GM12872 (cell line): Measurements from ENCODE around the gene KCNRG.

Source experiments
- TF ChIP-seq, protein P1 (sequence below): IDR thresholded peaks from 3 replicates; pipeline ENCODE4 v1.5.1; 2011; ENCODE audit warnings: low read depth, mild to moderate bottlenecking, low read length, moderate library complexity; ENCODE audit not compliant: insufficient read depth

The KCNRG gene, protein sequence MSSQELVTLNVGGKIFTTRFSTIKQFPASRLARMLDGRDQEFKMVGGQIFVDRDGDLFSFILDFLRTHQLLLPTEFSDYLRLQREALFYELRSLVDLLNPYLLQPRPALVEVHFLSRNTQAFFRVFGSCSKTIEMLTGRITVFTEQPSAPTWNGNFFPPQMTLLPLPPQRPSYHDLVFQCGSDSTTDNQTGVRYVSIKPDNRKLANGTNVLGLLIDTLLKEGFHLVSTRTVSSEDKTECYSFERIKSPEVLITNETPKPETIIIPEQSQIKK

DNA sequence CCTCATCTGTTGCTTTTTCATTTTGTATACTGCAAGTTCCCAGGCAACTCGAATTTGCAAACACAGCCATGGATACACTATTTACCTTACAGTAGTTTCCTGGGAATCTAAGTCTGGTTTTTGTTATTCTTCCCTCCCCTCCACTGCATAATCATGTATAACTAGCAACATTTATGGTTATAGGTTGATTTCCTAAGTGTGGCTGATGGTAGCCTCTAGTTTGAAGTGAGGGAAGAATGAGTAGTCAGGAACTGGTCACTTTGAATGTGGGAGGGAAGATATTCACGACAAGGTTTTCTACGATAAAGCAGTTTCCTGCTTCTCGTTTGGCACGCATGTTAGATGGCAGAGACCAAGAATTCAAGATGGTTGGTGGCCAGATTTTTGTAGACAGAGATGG lies at the start of gene KCNRG:
TSS of gene KCNRG (plus strand) at position 187 of the 400 bp plus-strand sequence. CDS start at position 237, 50 bp downstream.
- TF ChIP-seq, protein P1, sequence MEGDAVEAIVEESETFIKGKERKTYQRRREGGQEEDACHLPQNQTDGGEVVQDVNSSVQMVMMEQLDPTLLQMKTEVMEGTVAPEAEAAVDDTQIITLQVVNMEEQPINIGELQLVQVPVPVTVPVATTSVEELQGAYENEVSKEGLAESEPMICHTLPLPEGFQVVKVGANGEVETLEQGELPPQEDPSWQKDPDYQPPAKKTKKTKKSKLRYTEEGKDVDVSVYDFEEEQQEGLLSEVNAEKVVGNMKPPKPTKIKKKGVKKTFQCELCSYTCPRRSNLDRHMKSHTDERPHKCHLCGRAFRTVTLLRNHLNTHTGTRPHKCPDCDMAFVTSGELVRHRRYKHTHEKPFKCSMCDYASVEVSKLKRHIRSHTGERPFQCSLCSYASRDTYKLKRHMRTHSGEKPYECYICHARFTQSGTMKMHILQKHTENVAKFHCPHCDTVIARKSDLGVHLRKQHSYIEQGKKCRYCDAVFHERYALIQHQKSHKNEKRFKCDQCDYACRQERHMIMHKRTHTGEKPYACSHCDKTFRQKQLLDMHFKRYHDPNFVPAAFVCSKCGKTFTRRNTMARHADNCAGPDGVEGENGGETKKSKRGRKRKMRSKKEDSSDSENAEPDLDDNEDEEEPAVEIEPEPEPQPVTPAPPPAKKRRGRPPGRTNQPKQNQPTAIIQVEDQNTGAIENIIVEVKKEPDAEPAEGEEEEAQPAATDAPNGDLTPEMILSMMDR: no peak

DNA sequence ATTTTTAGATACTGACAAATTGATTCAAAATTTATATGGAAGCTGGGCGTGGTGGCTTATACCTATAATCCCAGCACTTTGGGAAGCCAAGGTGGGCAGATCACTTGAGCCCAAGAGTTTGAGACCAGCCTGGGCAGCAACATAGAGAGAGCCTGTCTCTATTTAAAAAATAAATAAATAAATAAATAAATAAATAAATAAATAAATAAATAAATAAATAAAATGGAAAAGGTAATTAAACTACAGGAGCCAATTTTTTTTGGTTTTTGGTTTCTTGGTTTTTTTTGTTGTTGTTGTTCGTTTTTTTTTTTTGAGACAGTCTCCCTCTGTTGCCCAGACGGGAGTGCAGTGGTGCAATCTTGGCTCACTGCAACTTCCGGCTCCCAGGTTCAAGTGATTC lies 47.8 kb upstream of the KCNRG start:
- TF ChIP-seq, protein P1: no peak

DNA sequence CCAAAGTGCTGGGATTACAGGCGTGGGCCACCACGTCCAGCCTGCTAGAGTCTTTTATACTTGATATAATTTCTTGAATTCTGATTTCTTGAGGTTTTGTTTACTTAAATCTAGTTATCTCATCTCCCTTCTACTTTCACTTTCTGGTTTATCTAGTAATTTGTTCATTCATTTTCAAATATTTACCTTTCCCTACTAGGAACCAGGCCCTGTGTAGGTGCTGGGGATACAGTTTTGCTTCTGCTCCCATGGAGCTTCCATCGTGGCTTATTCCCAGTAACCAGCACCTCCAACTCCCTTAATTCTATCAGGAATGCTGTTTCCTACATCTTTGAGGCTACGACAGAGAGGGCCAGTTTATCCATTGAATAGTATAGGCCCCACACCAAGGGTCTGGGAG lies 42.5 kb upstream of the KCNRG start:
- TF ChIP-seq, protein P1: no peak

DNA sequence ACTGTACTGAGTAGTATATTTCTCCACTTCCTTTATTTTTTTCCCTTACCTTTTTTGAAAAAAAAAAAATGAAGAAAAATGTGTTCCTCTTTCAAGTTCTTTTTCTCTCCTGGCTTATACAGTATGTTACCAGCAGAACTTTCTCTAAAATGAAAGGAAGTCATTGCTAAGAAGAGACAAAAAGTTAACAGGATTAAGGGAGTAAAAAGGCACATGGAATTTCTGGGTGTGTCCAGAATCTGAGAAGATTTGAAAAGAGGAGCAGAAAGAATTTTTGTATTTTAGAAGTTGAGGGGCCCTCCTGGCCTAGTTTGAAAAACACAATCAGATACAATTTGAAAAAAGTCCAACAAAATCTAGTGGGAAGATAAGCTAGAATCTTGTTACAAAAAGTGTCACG lies 39.4 kb upstream of the KCNRG start:
- TF ChIP-seq, protein P1: no peak

DNA sequence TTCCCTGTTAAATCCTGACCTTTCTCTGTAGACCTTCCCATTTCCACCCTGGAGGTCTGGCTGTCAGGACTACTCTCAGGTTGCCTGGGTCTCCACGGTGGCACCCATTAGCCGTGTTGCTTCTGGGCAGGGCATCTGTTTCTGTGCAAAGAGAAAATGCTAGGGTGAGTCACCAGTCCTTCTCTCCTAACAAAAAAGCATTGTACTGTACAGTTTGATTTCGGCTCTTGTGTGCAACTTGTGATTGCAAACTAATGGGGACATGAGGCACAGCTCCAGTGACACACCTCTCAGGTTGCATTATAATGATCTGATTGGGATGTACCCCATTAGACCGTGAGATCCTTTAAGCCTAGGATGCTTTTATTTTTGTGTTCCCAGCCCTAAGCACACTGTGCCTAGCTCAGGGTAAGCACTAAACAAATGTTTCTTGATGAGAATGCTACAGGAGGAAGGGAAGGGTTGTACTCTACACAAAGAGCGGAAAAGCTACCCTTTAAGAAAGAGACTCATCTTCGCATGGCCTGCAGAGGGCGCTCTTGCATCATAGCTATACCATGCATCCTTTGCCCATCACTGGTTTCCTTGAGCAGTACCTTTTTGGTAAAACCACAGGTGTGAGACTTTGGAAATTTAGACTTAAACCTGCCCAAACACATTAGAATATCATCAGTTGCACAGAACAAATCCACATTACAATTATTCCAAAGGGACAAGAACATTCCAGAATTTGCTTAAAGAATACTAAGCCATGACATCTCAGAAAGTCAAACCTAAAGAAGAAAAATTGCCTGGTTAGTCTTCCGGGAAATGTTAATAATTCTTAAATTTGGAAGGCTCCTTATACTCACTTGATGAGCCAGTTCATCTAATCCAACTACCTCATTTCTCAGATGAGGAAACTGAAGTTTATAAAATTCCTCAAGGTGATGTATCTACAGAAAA lies 38.7 kb upstream of the KCNRG start:
- TF ChIP-seq, protein P1: peak; percentile 94

DNA sequence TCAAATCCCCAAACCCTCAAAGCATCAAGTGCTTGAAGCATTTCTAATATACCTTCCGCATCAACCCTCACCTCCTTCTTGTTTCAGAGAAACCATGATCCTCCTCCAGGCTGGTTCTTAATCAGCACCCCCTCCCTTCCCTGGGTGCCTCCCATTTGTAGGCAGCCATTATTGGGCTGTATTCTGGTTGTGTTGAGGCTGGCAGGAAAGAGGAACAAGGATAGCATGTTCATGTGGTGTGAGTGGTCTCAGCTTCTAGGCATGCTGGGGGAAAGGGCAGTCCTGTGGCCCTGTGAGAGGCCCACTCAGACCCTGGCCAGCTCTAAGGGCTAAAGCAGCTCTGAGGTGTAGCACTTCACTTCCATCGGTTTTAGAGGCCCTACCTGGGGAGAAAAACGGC lies 37.3 kb upstream of the KCNRG start:
- TF ChIP-seq, protein P1: no peak

DNA sequence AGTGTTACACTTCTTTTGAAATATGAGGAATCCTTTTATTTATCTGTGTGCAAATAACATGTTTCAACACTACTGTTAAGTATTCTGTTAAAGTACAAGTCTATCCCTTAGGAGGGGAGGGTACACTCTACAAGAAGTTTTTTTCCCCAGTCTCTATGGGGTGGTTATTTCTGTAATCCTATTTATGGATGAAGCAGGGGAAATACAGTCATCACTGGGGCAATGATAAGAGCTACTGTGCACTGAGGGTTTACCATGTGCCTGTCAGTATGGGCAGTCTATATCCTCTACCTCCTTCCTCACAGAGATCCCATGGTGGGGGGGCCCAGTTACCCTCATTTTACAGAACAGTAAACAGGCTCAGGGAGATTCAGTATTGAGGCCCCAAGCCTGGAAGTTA lies 35.0 kb upstream of the KCNRG start:
- TF ChIP-seq, protein P1: no peak
